HG03095 (cell line): Measurements from ENCODE around the gene EGFR.

Experiments used
- ATAC-seq: cut with Tn5 transposase; IDR thresholded peaks from one replicate; pipeline ENCODE4 v1.9.1; 2021; ENCODE audit warnings: moderate library complexity; ENCODE audit not compliant: unreplicated experiment

EGFR gene

DNA sequence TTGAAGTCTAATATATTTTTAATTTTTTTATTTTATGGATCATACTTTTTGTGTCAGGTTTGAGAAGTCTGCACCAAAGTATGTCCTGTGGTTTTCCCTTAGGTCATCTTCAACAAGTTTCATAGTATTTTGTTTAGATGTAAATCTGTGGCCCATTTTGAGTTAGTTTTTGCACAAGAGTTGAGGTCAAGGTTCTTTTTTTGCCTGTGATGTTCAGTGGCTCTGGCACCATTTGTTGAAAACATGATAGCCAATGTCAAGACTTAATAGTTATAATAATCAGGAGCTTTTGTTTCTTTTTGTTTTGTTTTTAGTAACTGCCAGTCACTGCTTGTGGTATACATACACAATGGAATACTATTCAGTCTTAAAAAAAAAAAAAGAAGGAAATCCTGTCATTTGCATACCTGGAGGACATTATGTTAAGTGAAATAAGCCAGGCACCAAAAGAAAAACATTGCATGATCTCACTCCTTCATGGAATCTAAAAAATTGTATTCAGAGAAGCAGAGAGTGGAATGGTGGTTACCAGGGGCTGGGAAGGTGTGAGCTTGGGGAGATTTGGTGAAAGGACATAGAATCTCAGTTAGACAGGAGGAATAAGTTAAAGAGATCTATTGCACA, 61.3 kb downstream of the EGFR start:
- ATAC-seq, result no peak

DNA sequence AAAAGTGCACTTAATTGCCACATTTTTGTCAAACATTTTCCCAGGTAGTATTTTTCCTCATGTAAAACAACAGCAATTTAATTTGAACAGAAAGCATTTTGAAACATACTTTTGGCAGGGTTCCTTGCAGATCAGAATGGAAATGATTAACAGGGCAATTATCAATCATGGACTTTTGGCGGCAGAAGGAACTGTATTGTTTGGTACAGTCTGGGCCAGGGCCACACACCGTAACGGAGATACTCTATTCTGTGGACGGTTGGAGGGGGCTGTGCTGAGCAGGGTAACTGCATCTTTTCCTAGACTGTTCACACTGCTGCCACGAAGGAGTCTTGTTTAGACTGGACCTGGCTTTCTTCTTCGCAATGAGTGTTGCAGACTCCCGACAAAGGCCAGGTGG, 62.3 kb downstream of the EGFR start:
- ATAC-seq, result no peak

- no peak for ATAC-seq
Measured at GRCh38 chr7:55081472-55082227, 62.8 kb downstream of the EGFR start.

GRCh38 chr7:55082228-55082603, 63.4 kb downstream of the EGFR start:
- no peak for ATAC-seq

DNA sequence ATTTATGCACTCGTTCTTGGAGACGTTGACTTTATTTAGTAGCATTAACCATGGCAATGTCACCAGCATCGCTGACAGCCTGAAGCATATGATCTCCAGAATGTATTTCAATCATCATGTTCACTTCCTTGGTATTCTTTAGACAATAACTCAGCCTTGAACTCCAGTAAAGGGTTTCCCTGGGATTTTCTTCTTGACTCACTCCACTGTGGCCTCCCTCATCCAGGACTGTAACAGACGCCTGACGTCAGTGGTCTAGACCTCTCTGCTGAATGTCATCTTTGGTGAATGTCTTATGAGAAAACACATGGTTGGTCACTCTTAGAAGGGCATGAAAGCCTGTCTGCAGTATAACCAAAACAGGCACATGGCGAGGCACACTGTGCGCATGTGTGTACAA, 64.4 kb downstream of the EGFR start:
- no peak for ATAC-seq

- ATAC-seq, result no peak
Measured at GRCh38 chr7:55084307-55084706, 65.5 kb downstream of the EGFR start.

DNA sequence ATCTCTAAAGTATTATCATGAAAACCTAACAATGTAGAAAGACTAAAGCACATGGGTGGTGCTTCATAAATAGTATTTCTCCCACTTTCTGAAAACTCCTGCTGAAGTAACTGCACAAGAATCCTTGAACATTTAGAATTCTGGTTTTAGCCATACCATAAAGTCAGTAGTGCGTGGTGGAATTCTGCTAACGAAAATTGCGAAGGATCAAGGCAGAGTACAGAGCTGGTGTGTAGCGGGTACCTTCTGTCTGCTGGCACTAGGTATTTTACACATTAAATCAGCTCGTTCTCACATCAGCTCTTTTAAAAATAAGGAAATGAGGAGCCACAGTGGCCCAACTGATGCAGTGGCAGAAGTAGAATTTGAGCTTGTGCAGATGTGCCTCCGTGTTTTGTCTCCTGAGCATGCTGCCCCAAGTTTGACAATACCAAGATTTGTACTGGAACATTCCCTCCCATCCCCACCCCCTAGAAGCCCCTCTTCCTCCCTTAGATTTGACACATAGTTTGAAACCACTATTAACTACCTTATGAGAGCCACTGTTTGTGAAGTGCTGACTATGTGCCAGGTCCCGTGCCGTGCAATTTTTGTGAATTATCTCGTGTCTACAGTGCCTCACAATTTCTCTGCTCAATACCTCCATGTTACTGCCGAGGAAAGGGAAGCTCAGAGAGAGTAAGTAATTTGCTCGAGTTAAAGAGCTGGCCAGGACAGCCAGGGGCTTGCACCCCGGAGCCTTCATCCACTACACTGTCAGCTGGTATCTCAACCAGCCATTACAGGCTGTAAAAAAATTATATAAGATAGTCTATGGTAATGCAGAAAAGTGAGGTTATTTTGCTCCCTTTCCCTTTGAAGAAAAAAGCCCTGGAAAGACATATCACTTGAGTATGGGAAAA, 66.9 kb downstream of the EGFR start:
- no peak for ATAC-seq

- peak; percentile 71 for ATAC-seq
Measured at GRCh38 chr7:55086413-55087201, 67.8 kb downstream of the EGFR start.

DNA sequence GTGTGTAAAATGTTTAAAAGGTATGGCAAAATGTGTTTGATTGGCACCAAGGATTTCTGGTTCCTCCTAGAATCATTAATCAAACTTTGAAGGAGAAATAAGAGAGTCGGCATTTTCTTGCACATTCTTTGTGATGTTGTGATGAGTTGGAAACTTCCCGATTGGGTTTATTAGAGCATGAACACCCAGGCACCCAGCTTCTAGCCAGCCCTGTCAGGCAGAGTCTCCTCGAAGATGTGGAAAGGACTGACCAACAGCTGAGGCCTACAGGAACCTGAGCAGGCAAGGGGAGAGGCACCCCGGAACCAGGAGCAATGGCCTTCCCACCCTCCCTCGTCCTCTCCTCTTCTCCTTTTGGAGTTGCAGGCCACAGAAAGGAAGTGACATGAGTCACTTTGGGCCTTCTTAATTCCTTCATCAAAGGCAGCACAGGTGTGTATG, 68.7 kb downstream of the EGFR start:
- no peak for ATAC-seq

DNA sequence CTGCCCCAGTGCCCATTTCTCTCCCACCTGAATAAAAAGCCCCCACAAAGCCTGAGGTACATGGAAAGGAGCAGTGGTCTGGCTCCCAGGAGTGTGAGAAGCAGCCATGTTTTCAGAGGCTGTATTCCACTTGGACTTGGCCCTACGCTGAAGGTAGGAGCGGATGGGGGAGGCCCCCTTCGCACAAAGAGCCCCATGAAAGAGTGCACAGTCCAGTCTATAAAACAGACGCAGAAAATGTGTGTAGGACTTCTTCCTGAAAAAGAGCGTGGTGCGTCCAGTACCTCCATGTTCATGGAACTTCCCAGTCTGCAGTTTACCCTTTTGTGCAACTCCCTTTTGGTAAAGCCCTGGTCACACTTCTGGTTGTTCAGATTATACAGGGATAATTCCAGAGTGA, 69.3 kb downstream of the EGFR start:
- no peak for ATAC-seq

DNA sequence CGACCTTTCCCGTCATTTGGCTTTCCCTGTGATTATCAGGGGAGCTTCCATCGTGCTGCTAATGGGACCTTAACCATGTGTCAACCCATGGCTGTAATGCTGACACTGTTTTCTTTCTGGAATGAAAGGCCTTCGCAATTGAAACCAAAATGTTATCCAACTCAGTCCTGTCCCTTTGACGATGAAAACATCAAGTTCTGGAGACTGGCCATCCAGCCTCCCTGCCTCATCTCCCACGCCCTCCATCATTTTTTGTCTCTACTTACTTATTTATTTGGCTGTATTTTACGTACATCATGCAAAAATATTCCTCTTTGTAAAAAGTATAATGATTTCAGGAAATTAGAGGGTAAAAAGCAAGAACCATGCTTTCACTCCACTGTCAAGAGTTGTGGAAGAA, 69.8 kb downstream of the EGFR start:
- ATAC-seq, result no peak

- ATAC-seq, result no peak
Measured at GRCh38 chr7:55092186-55092974, 73.6 kb downstream of the EGFR start.

GRCh38 chr7:55092975-55093373, 74.2 kb downstream of the EGFR start:
- ATAC-seq, result no peak

DNA sequence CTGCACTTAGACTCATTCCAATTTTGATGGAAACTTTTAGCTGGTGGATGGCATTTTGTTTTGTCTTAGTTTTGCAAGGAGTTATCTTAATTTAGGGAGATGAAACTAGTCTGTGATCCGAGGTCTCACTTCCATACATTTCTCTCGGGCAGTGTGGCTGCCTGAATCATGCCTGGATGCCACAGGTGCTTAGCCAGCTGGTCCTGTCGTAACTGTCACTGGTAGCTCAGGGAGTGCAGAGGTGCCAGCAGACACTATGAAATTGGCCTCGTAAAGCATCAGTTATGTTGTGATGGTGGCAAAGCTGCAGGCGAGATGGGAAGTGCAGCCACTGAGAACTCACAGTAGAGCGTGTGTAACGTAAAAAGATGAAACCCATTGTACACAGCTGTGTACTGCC, 74.9 kb downstream of the EGFR start:
- no peak for ATAC-seq

GRCh38 chr7:55094092-55094690, 75.4 kb downstream of the EGFR start:
- ATAC-seq, result no peak

DNA sequence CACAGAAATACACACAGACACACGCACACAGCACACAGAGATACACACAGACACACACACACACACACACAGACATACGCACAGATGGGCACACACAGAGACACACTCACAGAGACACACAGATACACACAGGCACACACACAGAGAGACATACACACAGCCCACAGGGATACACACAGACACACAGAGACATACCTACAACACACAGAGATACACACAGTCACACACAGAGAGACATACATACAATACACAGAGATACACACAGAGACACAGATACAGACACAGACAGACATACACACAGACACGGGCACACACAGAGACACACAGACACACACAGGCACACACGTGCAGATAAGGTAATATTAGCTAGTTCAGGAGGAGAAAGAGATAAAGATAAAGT, 76.9 kb downstream of the EGFR start:
- no peak for ATAC-seq

DNA sequence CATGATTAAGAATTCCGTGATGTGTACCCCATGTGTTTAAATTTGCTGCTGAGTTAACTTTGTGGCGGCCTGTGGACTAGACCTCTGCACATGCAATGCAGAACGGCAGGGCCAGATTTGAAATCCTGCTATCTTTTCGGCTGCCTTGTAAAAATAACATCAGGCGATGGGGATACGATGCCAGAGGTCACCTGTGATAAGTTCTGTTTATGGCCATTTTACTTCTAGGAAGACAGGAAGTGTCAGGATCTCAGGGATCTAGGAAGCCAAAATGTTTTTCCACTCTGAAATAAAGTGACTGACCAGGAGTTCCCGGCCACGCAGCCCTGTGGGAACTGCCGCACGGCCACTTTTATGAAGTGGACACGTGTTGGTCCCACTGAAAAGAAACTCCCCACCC, 77.5 kb downstream of the EGFR start:
- ATAC-seq, result no peak

GRCh38 chr7:55097100-55097499, 78.3 kb downstream of the EGFR start:
- no peak for ATAC-seq

DNA sequence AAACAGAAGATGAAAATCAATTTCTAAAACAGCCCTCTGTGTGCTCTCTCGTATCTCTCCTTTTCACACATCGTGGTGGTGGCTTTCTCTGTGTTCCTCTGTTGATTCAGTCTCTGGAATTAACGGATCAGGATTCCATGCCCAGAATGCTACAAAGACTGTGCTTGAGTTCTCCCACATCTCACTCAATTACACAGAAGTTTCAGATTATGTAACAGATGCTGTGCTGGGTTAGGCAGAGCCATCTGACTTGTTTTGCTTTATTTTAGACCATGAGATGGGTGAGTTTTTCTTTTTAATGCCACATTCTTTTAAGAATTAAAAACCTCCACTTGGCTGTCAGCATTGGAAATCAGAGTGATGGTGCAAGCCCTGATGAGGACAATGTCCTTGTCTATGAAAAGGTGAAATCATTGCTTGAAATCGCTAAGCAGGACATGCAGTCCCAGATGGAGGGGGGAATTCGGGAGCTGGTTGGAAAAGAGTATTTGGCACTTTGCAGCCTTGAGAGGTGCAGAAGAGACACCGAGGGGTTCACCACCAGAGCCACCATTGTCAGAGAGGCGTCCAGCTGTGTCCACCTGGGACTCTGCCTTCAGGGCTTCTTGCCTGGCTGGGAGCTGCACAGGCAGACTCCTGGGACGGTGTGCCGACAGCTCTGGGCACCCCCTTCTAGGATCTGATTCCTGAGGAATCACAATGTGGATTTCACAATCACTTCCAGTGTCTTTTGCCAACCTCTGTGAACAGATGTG, 80.4 kb downstream of the EGFR start:
- ATAC-seq, result no peak
